Neural progenitor cell (in vitro differentiated cells): ENCODE results near the gene C10orf105. TPM values are rescaled to one million over a fixed set of nuclear protein-coding genes. Genes with fewer than 3 reads are reported as not detected.

ENCODE experiments used
- DNase-seq: peaks from one replicate; pipeline ENCODE4 v3.0.0-alpha.2; 2016; ENCODE audit warnings: low spot score
- H2AFZ ChIP-seq: fragments of 200-600 bp; sonication (generic); replicated peaks from 2 replicates; pipeline ENCODE4 v1.6.1; 2016; ENCODE audit warnings: antibody characterized with exemption
- H3F3A ChIP-seq: fragments of 200-600 bp; sonication (generic); 2 replicates; pipeline ENCODE4 v1.6.1; 2016; ENCODE audit warnings: antibody characterized with exemption, low read depth
- H3K27ac ChIP-seq: fragments of 200-600 bp; sonication (generic); 2 replicates; pipeline ENCODE4 v1.5.1; 2016; ENCODE audit warnings: mild to moderate bottlenecking
- H3K27me3 ChIP-seq: fragments of 200-600 bp; sonication (generic); 2 replicates; pipeline ENCODE4 v1.6.1; 2016; ENCODE audit warnings: mild to moderate bottlenecking, moderate library complexity
- H3K36me3 ChIP-seq: fragments of 200-600 bp; sonication (generic); 2 replicates; pipeline ENCODE4 v1.5.1; 2016
- H3K4me1 ChIP-seq: fragments of 200-600 bp; sonication (generic); 2 replicates; pipeline ENCODE4 v1.6.1; 2016; ENCODE audit warnings: mixed run types
- H3K4me2 ChIP-seq: fragments of 200-600 bp; sonication (generic); 2 replicates; pipeline ENCODE4 v1.6.1; 2016
- H3K4me3 ChIP-seq: fragments of 200-600 bp; sonication (generic); 2 replicates; pipeline ENCODE4 v1.5.1; 2016
- H3K79me2 ChIP-seq: fragments of 200-600 bp; sonication (generic); 2 replicates; pipeline ENCODE4 v1.6.1; 2016; ENCODE audit warnings: low read depth
- H3K9ac ChIP-seq: fragments of 200-600 bp; sonication (generic); 2 replicates; pipeline ENCODE4 v1.6.1; 2016
- H3K9me3 ChIP-seq: fragments of 200-600 bp; sonication (generic); 2 replicates; pipeline ENCODE4 v1.5.1; 2016; ENCODE audit warnings: low read depth
- H4K20me1 ChIP-seq: fragments of 200-600 bp; sonication (generic); 2 replicates; pipeline ENCODE4 v1.6.1; 2016; ENCODE audit warnings: low read depth
- H3K27ac Mint-ChIP-seq: 3 replicates; pipeline ENCODE4 v1.8.0; 2021; ENCODE audit warnings: mixed read lengths
- H3K27me3 Mint-ChIP-seq: 2 replicates; pipeline ENCODE4 v1.8.0; 2022; ENCODE audit warnings: low read depth, mild to moderate bottlenecking, inconsistent platforms, moderate library complexity, mixed read lengths; ENCODE audit not compliant: insufficient read depth
- H3K36me3 Mint-ChIP-seq: 3 replicates; pipeline ENCODE4 v1.8.0; 2021; ENCODE audit warnings: mixed read lengths
- H3K4me1 Mint-ChIP-seq: 3 replicates; pipeline ENCODE4 v1.8.0; 2021; ENCODE audit warnings: mixed read lengths
- H3K4me3 Mint-ChIP-seq: 3 replicates; pipeline ENCODE4 v1.8.0; 2021; ENCODE audit warnings: mild to moderate bottlenecking, moderate library complexity, mixed read lengths
- H3K9me3 Mint-ChIP-seq: 3 replicates; pipeline ENCODE4 v1.8.0; 2020; ENCODE audit warnings: mixed read lengths
- EZH2 ChIP-seq: fragments of 200-600 bp; sonication (generic); IDR thresholded peaks from 2 replicates; pipeline ENCODE4 v1.6.1; 2017; ENCODE audit warnings: antibody characterized with exemption, mild to moderate bottlenecking, moderate library complexity
- EZH2phosphoT487 ChIP-seq: fragments of 200-600 bp; sonication (generic); IDR thresholded peaks from 2 replicates; pipeline ENCODE4 v1.6.1; 2017; ENCODE audit warnings: antibody characterized with exemption
- total RNA-seq: library from RNA; depleted of rRNA; stranded (reverse); fragments of >200 nt; gene quantifications from 2 replicates; pipeline ENCODE4 v1.2.3, GENCODE V29; 2015; ENCODE audit warnings: low replicate concordance
- TF ChIP-seq, protein P1 (sequence below): fragments of 200-600 bp; sonication (generic); IDR thresholded peaks from 2 replicates; pipeline ENCODE4 v1.5.1; 2017; ENCODE audit warnings: antibody characterized with exemption, mild to moderate bottlenecking

C10orf105 gene
- total RNA-seq, 1 donor from 2014 or later, result 0.39 TPM

DNA sequence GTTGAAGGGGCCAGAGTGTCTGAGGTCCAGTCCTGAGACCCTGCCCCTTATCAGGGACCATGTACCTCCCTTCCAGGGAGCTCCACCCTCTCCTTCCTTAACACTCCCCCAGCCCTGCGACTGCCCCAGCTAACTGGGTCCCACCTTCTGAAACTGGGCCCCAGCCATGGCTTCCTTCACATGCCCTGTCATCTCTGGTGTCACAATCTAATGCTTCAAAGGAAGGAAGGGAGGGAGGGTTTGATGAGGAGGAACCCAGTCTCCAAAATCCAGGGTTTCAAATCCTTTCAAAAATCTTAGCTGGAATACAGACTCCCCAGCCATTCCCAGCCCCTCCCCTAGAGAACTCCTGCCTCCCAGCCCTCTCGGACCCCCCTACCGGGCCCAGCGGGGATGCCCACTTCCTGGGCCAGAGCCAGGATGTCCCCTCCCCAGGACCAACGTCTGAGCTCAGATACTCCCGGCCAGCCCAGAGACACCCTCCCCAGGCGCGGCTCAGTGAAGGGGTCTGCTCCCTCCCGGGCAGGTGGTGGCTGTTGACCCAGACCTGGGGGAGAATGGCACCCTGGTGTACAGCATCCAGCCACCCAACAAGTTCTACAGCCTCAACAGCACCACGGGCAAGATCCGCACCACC lies 18.0 kb downstream of the C10orf105 start:
- Histone ChIP-seq H2AFZ (no peak overlapping the region), H3K4me3 (no peak overlapping the region), H3K9me3 (no peaks in the 10 kb centered on the region), H3F3A (no peaks in the 10 kb centered on the region), H3K27ac (no peak overlapping the region), H3K36me3 (no peaks in the 10 kb centered on the region), H3K4me2 (no peak overlapping the region), H3K27me3 (no peaks in the 10 kb centered on the region), H3K4me1 (peaks cover 11% of the 10 kb centered on the region), H3K79me2 (no peaks in the 10 kb centered on the region), H4K20me1 (no peaks in the 10 kb centered on the region), H3K9ac (no peak overlapping the region)
- Mint-ChIP-seq H3K27me3 (peaks cover 2% of the 10 kb centered on the region), H3K36me3 (no peaks in the 10 kb centered on the region), H3K4me3 (no peak overlapping the region), H3K4me1 (peaks cover 11% of the 10 kb centered on the region), H3K27ac (no peak overlapping the region), H3K9me3 (no peaks in the 10 kb centered on the region)
- DNase-seq, result no peak
- TF ChIP-seq, protein P1, sequence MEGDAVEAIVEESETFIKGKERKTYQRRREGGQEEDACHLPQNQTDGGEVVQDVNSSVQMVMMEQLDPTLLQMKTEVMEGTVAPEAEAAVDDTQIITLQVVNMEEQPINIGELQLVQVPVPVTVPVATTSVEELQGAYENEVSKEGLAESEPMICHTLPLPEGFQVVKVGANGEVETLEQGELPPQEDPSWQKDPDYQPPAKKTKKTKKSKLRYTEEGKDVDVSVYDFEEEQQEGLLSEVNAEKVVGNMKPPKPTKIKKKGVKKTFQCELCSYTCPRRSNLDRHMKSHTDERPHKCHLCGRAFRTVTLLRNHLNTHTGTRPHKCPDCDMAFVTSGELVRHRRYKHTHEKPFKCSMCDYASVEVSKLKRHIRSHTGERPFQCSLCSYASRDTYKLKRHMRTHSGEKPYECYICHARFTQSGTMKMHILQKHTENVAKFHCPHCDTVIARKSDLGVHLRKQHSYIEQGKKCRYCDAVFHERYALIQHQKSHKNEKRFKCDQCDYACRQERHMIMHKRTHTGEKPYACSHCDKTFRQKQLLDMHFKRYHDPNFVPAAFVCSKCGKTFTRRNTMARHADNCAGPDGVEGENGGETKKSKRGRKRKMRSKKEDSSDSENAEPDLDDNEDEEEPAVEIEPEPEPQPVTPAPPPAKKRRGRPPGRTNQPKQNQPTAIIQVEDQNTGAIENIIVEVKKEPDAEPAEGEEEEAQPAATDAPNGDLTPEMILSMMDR, result no peak
- TF ChIP-seq EZH2phosphoT487 (no peak), EZH2 (no peak)

DNA sequence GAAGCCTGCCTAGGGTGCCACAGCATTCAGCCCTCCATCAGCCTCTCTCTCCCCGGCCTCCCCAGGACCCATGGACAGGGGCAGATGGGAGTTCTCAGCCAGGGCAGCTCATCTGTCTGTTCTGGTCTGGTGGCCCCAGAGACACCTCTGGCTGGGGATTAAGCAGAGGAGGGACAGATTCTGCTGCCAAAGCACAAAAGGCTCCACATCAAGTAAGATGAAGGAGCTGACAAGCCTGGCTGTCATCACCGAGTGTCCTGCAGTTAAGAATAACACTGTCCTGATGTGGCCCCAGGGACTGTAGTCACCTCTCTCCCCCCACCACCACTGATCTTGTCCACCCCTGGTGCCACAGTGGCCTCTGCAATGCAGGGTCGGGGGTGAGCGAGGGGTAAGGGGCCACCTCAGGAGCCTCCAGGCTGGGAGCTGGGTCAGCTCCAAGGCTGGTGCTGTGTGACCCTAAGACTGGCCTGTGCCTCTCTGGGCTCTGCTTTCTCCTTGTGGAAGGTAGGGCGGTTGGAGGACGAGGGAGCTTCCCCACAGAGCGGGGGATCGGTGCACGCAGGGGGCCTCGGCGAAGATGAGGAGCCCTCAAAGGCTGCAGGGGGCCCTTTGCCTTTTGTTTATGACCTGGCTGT lies 18.7 kb downstream of the C10orf105 start:
- no peaks in the 10 kb centered on the region for H3K9me3 Mint-ChIP-seq
- peaks cover 2% of the 10 kb centered on the region for H3K27me3 Mint-ChIP-seq
- H2AFZ ChIP-seq, result no peak overlapping the region
- H3K4me3 Mint-ChIP-seq, result no peak overlapping the region
- no peak overlapping the region for H3K4me2 ChIP-seq
- no peak overlapping the region for H3K27ac ChIP-seq
- no peaks in the 10 kb centered on the region for H3K27me3 ChIP-seq
- no peak overlapping the region for H3K4me3 ChIP-seq
- H3K27ac Mint-ChIP-seq, result no peak overlapping the region
- H3K4me1 Mint-ChIP-seq, result peaks cover 11% of the 10 kb centered on the region
- H3F3A ChIP-seq, result no peaks in the 10 kb centered on the region
- H3K36me3 Mint-ChIP-seq, result no peaks in the 10 kb centered on the region
- peak; percentile 20 for DNase-seq
- H3K79me2 ChIP-seq, result no peaks in the 10 kb centered on the region
- H3K36me3 ChIP-seq, result no peaks in the 10 kb centered on the region
- no peak overlapping the region for H3K9ac ChIP-seq
- peaks cover 13% of the 10 kb centered on the region for H3K4me1 ChIP-seq
- no peaks in the 10 kb centered on the region for H4K20me1 ChIP-seq
- TF ChIP-seq EZH2 (no peak), EZH2phosphoT487 (no peak)
- TF ChIP-seq, protein P1, result no peak
- H3K9me3 ChIP-seq, result no peaks in the 10 kb centered on the region

DNA sequence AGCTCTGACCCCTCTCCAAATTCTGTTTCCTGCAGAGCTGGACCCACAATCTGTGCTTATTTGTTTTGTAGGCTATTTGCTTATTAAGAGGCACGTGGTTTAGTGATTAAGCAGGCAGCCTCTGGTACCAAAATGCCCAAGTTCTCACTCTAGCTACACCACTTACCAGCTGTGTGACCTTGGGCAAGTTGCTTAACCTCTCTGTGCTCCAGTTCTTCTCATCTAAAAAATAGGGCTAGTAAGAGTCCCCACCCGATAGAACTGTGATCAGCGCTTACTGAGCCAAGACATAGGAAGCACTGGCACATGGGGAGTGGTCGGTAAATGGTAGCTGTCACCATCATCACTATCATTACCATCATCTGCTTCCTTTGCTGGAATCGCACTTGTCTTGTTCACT lies 20.8 kb downstream of the C10orf105 start:
- H2AFZ ChIP-seq, result no peak overlapping the region
- H3K4me2 ChIP-seq, result no peak overlapping the region
- Mint-ChIP-seq H3K27me3 (peaks cover 8% of the 10 kb centered on the region), H3K9me3 (no peaks in the 10 kb centered on the region), H3K36me3 (no peaks in the 10 kb centered on the region), H3K4me3 (no peak overlapping the region), H3K27ac (no peak overlapping the region), H3K4me1 (peaks cover 12% of the 10 kb centered on the region)
- no peak overlapping the region for H3K4me3 ChIP-seq
- H3K9ac ChIP-seq, result no peak overlapping the region
- H3K9me3 ChIP-seq, result no peaks in the 10 kb centered on the region
- H3K36me3 ChIP-seq, result no peaks in the 10 kb centered on the region
- TF ChIP-seq, protein P1, result no peak
- TF ChIP-seq EZH2phosphoT487 (no peak), EZH2 (no peak)
- H3K4me1 ChIP-seq, result peaks cover 13% of the 10 kb centered on the region
- no peaks in the 10 kb centered on the region for H3K79me2 ChIP-seq
- H3K27me3 ChIP-seq, result no peaks in the 10 kb centered on the region
- H4K20me1 ChIP-seq, result no peaks in the 10 kb centered on the region
- no peaks in the 10 kb centered on the region for H3F3A ChIP-seq
- H3K27ac ChIP-seq, result no peak overlapping the region
- DNase-seq, result no peak
